OCI-LY3 (cell line): Measurements from ENCODE around the gene PTPRT.

ENCODE experiments used
- H2AFZ ChIP-seq: fragments of 200-600, 300-600 bp; shearing (Covaris generic); 2 replicates; pipeline ENCODE4 v1.6.0; 2014; ENCODE audit warnings: antibody characterized with exemption, low read depth, low read length
- H3K27ac ChIP-seq: fragments of 200-600, 300-600 bp; sonication (generic); 2 replicates; pipeline ENCODE4 v1.5.1; 2014; ENCODE audit warnings: mild to moderate bottlenecking, low read length, moderate library complexity, mixed read lengths
- H3K27me3 ChIP-seq: fragments of 200-600, 300-600 bp; sonication (generic); 2 replicates; pipeline ENCODE4 v1.6.1; 2014; ENCODE audit warnings: low read depth, low read length, mixed read lengths
- H3K36me3 ChIP-seq: fragments of 200-600, 300-600 bp; sonication (generic); replicated peaks from 2 replicates; pipeline ENCODE3; 2014; ENCODE audit warnings: low read depth, low read length, mixed read lengths
- H3K4me1 ChIP-seq: fragments of 300-600, 200-600 bp; sonication (generic); 2 replicates; pipeline ENCODE4 v1.6.1; 2014; ENCODE audit warnings: low read length, mixed read lengths
- H3K4me2 ChIP-seq: fragments of 200-600, 300-600 bp; sonication (generic); 2 replicates; pipeline ENCODE4 v1.6.1; 2014; ENCODE audit warnings: low read length, mixed read lengths
- H3K4me3 ChIP-seq: fragments of 300-600, 200-600 bp; sonication (generic); 2 replicates; pipeline ENCODE4 v1.5.1; 2014; ENCODE audit warnings: antibody characterized with exemption, mild to moderate bottlenecking, low read length, moderate library complexity
- H3K79me2 ChIP-seq: fragments of 300-600, 200-600 bp; shearing (Covaris generic); 2 replicates; pipeline ENCODE4 v1.6.1; 2014; ENCODE audit warnings: mild to moderate bottlenecking, low read length, mixed read lengths
- H3K9ac ChIP-seq: fragments of 300-600, 200-600 bp; shearing (Covaris generic); 2 replicates; pipeline ENCODE4 v1.6.0; 2014; ENCODE audit warnings: mild to moderate bottlenecking, low read length, moderate library complexity
- H3K9me3 ChIP-seq: fragments of 200-600, 300-600 bp; shearing (Covaris generic); 2 replicates; pipeline ENCODE4 v1.6.1; 2014; ENCODE audit warnings: low read length, mixed read lengths; ENCODE audit not compliant: insufficient read depth
- H4K20me1 ChIP-seq: fragments of 200-600, 300-600 bp; sonication (generic); 2 replicates; pipeline ENCODE4 v1.6.1; 2016; ENCODE audit warnings: low read length, mixed read lengths; ENCODE audit not compliant: insufficient read depth
- EZH2phosphoT487 ChIP-seq: fragments of 200-600 bp; shearing (Covaris generic); IDR thresholded peaks from 2 replicates; pipeline ENCODE4 v1.6.1; 2018; ENCODE audit warnings: antibody characterized with exemption, mixed run types, low read depth
- TF ChIP-seq, protein P1 (sequence below): fragments of 200-600, 300-600 bp; sonication (generic); IDR thresholded peaks from 2 replicates; pipeline ENCODE4 v1.5.1; 2014; ENCODE audit warnings: antibody characterized with exemption, low read length, low read depth

The PTPRT gene

DNA sequence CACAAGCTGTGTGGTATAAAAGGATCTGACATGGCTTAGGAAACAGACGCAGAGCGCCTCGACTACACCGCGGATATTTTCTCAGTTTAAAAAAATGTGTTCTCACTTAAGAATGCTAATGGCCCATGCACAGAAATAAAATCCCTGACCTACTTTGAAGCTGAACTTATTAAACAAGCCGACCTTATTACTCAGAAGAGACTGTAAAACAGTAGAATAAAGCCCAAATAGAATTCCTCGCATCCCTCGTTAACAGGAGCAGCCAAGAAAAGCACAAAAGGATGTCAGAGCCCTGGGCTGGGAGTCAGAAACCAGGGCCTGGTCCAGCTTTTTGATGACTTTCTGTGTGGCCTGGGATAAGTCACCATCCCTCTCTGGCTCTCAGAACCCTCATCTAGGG, 489.3 kb downstream of the PTPRT start:
- no peaks in the 10 kb centered on the region for H3K4me1 ChIP-seq
- H3K36me3 ChIP-seq = no peaks in the 10 kb centered on the region
- no peak overlapping the region for H3K27ac ChIP-seq
- H2AFZ ChIP-seq = no peak overlapping the region
- H3K4me3 ChIP-seq = no peak overlapping the region
- no peaks in the 10 kb centered on the region for H3K9me3 ChIP-seq
- no peaks in the 10 kb centered on the region for H3K27me3 ChIP-seq
- no peak overlapping the region for H3K4me2 ChIP-seq
- H3K79me2 ChIP-seq = no peaks in the 10 kb centered on the region
- no peak overlapping the region for H3K9ac ChIP-seq
- TF ChIP-seq, protein P1, sequence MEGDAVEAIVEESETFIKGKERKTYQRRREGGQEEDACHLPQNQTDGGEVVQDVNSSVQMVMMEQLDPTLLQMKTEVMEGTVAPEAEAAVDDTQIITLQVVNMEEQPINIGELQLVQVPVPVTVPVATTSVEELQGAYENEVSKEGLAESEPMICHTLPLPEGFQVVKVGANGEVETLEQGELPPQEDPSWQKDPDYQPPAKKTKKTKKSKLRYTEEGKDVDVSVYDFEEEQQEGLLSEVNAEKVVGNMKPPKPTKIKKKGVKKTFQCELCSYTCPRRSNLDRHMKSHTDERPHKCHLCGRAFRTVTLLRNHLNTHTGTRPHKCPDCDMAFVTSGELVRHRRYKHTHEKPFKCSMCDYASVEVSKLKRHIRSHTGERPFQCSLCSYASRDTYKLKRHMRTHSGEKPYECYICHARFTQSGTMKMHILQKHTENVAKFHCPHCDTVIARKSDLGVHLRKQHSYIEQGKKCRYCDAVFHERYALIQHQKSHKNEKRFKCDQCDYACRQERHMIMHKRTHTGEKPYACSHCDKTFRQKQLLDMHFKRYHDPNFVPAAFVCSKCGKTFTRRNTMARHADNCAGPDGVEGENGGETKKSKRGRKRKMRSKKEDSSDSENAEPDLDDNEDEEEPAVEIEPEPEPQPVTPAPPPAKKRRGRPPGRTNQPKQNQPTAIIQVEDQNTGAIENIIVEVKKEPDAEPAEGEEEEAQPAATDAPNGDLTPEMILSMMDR = no peak
- TF ChIP-seq EZH2phosphoT487 = no peak
- no peaks in the 10 kb centered on the region for H4K20me1 ChIP-seq

DNA sequence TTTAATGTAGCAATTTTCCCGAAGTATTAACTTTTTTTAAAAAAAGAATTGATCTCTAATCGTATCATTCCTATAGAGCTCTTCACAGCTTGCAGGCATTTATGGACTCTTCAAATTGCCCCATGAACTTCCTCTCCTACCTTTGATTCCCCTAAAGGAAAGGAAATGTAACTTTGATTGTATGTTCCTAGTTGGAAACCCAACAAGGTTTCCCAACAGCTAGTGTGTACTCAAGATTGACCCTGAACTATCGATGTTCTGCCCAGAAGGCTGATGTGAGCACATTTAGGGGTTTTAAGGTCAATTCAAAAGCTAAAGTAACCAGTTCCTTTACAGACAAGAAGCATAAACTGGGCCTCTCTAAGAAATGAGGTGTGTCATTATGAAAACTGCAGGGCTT, 491.7 kb downstream of the PTPRT start:
- H3K4me3 ChIP-seq = no peak overlapping the region
- no peak overlapping the region for H2AFZ ChIP-seq

GRCh38 chr20:42690842-42691437, 498.8 kb downstream of the PTPRT start:
- no peaks in the 10 kb centered on the region for H3K9me3 ChIP-seq
- H3K36me3 ChIP-seq = no peaks in the 10 kb centered on the region
- no peaks in the 10 kb centered on the region for H3K27me3 ChIP-seq
- H3K4me1 ChIP-seq = no peaks in the 10 kb centered on the region
- no peak overlapping the region for H3K4me3 ChIP-seq
- no peaks in the 10 kb centered on the region for H4K20me1 ChIP-seq
- H3K27ac ChIP-seq = no peak overlapping the region
- no peak overlapping the region for H3K9ac ChIP-seq
- TF ChIP-seq, protein P1 = no peak
- TF ChIP-seq EZH2phosphoT487 = no peak
- no peak overlapping the region for H3K4me2 ChIP-seq
- H2AFZ ChIP-seq = no peak overlapping the region
- H3K79me2 ChIP-seq = no peaks in the 10 kb centered on the region

More for the DNA sequence above, 491.7 kb downstream of the PTPRT start:
- H3K9ac ChIP-seq = no peak overlapping the region
- H3K36me3 ChIP-seq = no peaks in the 10 kb centered on the region
- no peak overlapping the region for H3K27ac ChIP-seq
- H3K4me2 ChIP-seq = no peak overlapping the region
- TF ChIP-seq, protein P1 = no peak
- no peak for TF ChIP-seq EZH2phosphoT487
- H3K27me3 ChIP-seq = no peaks in the 10 kb centered on the region
- no peaks in the 10 kb centered on the region for H3K9me3 ChIP-seq
- H3K4me1 ChIP-seq = no peaks in the 10 kb centered on the region
- H3K79me2 ChIP-seq = no peaks in the 10 kb centered on the region
- H4K20me1 ChIP-seq = no peaks in the 10 kb centered on the region

GRCh38 chr20:42688576-42688975, 501.1 kb downstream of the PTPRT start:
- Histone ChIP-seq H3K4me1 (no peaks in the 10 kb centered on the region), H3K79me2 (no peaks in the 10 kb centered on the region), H3K9ac (no peak overlapping the region), H4K20me1 (no peaks in the 10 kb centered on the region), H3K4me2 (no peak overlapping the region), H3K9me3 (no peaks in the 10 kb centered on the region), H3K4me3 (no peak overlapping the region), H3K36me3 (no peaks in the 10 kb centered on the region), H2AFZ (no peak overlapping the region), H3K27ac (no peak overlapping the region), H3K27me3 (no peaks in the 10 kb centered on the region)
- TF ChIP-seq, protein P1 = no peak
- no peak for TF ChIP-seq EZH2phosphoT487
